Panc1 (cell line): Measurements from ENCODE around the gene ANO4. TPM values are rescaled to one million over a fixed set of nuclear protein-coding genes. Genes with fewer than 3 reads are reported as not detected.

ENCODE experiments used
- ATAC-seq: fragments of 200-7000 bp; cut with Tn5 transposase; 2 replicates; pipeline ENCODE4 v1.9.1; 2020; ENCODE audit warnings: mild to moderate bottlenecking, moderate library complexity
- BruUV-seq: library from RNA; stranded (reverse); fragments of 400-500 nt; replicated peaks from 2 replicates; lab custom pipeline; 2021; lab: Mats Ljungman, UMichigan
- CTCF ChIA-PET: fragments of 300-600 bp; sonication (Branson Sonifier 250); formaldehyde crosslinking; loops from one replicate; lab custom pipeline; 2022; ENCODE audit warnings: antibody characterized with exemption; lab: Charles Lee
- POLR2A ChIA-PET: fragments of 300-600 bp; sonication (Branson Sonifier 250); formaldehyde crosslinking; loops from one replicate; lab custom pipeline; 2022; ENCODE audit warnings: antibody characterized with exemption; lab: Charles Lee
- DNase-seq: peaks from one replicate; pipeline ENCODE4 v3.0.0-alpha.2; 2010; ENCODE audit warnings: low read depth, low spot score
- H3K27ac ChIP-seq: 2 replicates; pipeline ENCODE4 v1.5.1; 2011; ENCODE audit warnings: mild to moderate bottlenecking, low read length, inconsistent platforms
- H3K27me3 ChIP-seq: fragments of 200-500 bp; sonication (Bioruptor generic); 2 replicates; pipeline ENCODE4 v1.6.0; 2014; ENCODE audit warnings: low read length, inconsistent platforms; ENCODE audit not compliant: control insufficient read depth, insufficient read depth
- H3K36me3 ChIP-seq: fragments of 200-500 bp; sonication (Bioruptor generic); 2 replicates; pipeline ENCODE4 v1.5.1; 2014; ENCODE audit warnings: inconsistent platforms, mild to moderate bottlenecking, low read length, moderate library complexity; ENCODE audit not compliant: control insufficient read depth, insufficient read depth
- H3K4me1 ChIP-seq: 2 replicates; pipeline ENCODE4 v1.5.1; 2011; ENCODE audit warnings: inconsistent platforms, mild to moderate bottlenecking, low read length, moderate library complexity; ENCODE audit not compliant: control insufficient read depth, insufficient read depth
- H3K4me3 ChIP-seq, 2 experiments: 2 replicates each; pipeline ENCODE4 v1.5.1; 2011 to 2012; ENCODE audit warnings: low read depth in 2 of 2, low read length in 2 of 2, mild to moderate bottlenecking in 2 of 2, inconsistent platforms in 1 of 2, moderate library complexity in 1 of 2
- H3K9me3 ChIP-seq: fragments of 200-500 bp; sonication (Bioruptor generic); 2 replicates; pipeline ENCODE4 v1.5.1; 2014; ENCODE audit warnings: low read depth, mild to moderate bottlenecking, inconsistent platforms, low read length, moderate library complexity; ENCODE audit not compliant: control insufficient read depth, insufficient read depth
- POLR2AphosphoS5 ChIP-seq: IDR thresholded peaks from 2 replicates; pipeline ENCODE4 v1.6.1; 2012; ENCODE audit warnings: mild to moderate bottlenecking, low read depth, low read length, moderate library complexity
- SIN3A ChIP-seq: IDR thresholded peaks from 2 replicates; pipeline ENCODE4 v1.6.1; 2012; ENCODE audit warnings: low read depth, mild to moderate bottlenecking, low read length, moderate library complexity, borderline replicate concordance; ENCODE audit not compliant: insufficient read depth
- TCF7L2 ChIP-seq: IDR thresholded peaks from 2 replicates; pipeline ENCODE4 v1.6.1; 2011; ENCODE audit warnings: mild to moderate bottlenecking, low read depth, low read length, inconsistent platforms
- in situ Hi-C: cut with HindIII; loops from 2 replicates; pipeline ENCODE4 v1.10.0; 2016; ENCODE audit warnings: low sequenced_read_pairs, low pct_unique_long_range_greater_than_20kb
- intact Hi-C: fragments of 100-400 bp; cut with micrococcal nuclease; formaldehyde crosslinking; loops from one replicate; pipeline ENCODE4 v1.10.0; 2022; ENCODE audit not compliant: unreplicated experiment
- total RNA-seq: library from RNA; stranded (reverse); gene quantifications from one replicate; pipeline ENCODE4 v1.2.1, GENCODE V29; 2021; ENCODE audit not compliant: unreplicated experiment
- TF ChIP-seq, protein P1 (sequence below), 2 experiments: IDR thresholded peaks; 2 replicates each; pipeline ENCODE4 v1.6.1; 2011 to 2012; ENCODE audit warnings: low read depth in 2 of 2, control low read depth in 1 of 2, low read length in 1 of 2, mild to moderate bottlenecking in 1 of 2, moderate library complexity in 1 of 2; ENCODE audit not compliant: insufficient read depth in 1 of 2
- TF ChIP-seq, protein P2 (sequence below): fragments of 450-650 bp; IDR thresholded peaks from 2 replicates; pipeline ENCODE4 v1.5.1; 2017; ENCODE audit warnings: mild to moderate bottlenecking

ANO4 gene
- total RNA-seq, 1 experiment from 2014 or later: not detected

DNA sequence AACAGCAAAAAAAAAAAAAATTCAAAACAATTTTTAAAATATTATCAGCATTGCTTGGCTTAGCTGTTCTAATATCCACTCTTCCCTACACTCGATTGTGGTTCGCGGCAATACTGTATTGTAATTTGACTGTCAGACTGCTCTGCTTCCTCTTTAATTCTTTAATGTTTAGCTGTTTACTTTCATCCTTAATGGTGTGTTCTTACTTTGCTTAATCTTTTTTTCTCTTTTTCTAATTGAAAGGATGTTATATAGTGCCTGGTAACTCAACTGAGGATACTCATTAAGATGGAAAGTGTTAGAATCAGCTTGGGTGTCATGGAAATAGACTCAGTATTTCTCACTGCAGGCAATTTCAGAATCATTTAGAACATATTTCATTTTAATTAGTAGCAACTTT is 2.0 kb downstream of the ANO4 start:
- CTCF ChIA-PET: interaction anchor here (0.6 kb wide), 1 partner anchor 130 kb away, joined by 3 read pairs; no protein-coding TSS in a partner anchor
- ATAC-seq (no peak), DNase-seq (no peak)
- in situ Hi-C loops (no loop called here), intact Hi-C loops (no loop called here)
- POLR2A ChIA-PET: interaction anchor here (0.6 kb wide), 1 partner anchor 436 kb away, joined by 3 read pairs; no protein-coding TSS in a partner anchor
- Histone ChIP-seq H3K4me1 (no peaks in the 10 kb centered on the region; the same call in 1 of the 2 replicates), H3K36me3 (no peaks in the 10 kb centered on the region), H3K27me3 (peaks cover 22% of the 10 kb centered on the region), H3K9me3 (no peaks in the 10 kb centered on the region), H3K27ac (no peak overlapping the region), H3K4me3 (no peak overlapping the region)
- no TSS peak for BruUV-seq
- TF ChIP-seq, protein P1, sequence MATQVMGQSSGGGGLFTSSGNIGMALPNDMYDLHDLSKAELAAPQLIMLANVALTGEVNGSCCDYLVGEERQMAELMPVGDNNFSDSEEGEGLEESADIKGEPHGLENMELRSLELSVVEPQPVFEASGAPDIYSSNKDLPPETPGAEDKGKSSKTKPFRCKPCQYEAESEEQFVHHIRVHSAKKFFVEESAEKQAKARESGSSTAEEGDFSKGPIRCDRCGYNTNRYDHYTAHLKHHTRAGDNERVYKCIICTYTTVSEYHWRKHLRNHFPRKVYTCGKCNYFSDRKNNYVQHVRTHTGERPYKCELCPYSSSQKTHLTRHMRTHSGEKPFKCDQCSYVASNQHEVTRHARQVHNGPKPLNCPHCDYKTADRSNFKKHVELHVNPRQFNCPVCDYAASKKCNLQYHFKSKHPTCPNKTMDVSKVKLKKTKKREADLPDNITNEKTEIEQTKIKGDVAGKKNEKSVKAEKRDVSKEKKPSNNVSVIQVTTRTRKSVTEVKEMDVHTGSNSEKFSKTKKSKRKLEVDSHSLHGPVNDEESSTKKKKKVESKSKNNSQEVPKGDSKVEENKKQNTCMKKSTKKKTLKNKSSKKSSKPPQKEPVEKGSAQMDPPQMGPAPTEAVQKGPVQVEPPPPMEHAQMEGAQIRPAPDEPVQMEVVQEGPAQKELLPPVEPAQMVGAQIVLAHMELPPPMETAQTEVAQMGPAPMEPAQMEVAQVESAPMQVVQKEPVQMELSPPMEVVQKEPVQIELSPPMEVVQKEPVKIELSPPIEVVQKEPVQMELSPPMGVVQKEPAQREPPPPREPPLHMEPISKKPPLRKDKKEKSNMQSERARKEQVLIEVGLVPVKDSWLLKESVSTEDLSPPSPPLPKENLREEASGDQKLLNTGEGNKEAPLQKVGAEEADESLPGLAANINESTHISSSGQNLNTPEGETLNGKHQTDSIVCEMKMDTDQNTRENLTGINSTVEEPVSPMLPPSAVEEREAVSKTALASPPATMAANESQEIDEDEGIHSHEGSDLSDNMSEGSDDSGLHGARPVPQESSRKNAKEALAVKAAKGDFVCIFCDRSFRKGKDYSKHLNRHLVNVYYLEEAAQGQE (IDR thresholded peaks at IDR 0.05; ENCODE audit: insufficient read depth in 1 of 2, low read depth in 2 of 2, low read length in 1 of 2): no peak
- TF ChIP-seq TCF7L2 (no peak), SIN3A (no peak), POLR2AphosphoS5 (no peak)
- TF ChIP-seq, protein P2, sequence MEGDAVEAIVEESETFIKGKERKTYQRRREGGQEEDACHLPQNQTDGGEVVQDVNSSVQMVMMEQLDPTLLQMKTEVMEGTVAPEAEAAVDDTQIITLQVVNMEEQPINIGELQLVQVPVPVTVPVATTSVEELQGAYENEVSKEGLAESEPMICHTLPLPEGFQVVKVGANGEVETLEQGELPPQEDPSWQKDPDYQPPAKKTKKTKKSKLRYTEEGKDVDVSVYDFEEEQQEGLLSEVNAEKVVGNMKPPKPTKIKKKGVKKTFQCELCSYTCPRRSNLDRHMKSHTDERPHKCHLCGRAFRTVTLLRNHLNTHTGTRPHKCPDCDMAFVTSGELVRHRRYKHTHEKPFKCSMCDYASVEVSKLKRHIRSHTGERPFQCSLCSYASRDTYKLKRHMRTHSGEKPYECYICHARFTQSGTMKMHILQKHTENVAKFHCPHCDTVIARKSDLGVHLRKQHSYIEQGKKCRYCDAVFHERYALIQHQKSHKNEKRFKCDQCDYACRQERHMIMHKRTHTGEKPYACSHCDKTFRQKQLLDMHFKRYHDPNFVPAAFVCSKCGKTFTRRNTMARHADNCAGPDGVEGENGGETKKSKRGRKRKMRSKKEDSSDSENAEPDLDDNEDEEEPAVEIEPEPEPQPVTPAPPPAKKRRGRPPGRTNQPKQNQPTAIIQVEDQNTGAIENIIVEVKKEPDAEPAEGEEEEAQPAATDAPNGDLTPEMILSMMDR: no peak

DNA sequence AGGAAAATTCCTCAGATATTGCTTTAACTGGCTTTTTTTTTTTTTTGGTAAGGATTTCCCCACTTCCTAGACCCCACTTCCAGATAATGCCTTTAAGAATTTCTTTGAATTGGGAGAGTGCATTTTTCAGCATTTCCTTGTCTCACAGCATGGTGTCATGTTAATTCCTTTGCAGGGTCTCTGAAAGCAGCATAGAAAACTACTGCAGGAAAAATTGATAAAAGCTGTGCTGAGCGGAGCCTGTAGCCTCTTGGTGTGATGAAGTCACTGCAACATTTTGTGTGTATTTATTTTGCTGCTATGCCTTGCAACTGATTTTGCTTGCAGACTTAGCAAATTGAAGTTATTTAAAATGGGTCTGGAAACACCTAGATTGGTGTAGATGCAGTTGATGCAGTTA is 2.7 kb downstream of the ANO4 start:
- ATAC-seq (no peak), DNase-seq (no peak)
- Histone ChIP-seq H3K27me3 (peaks cover 22% of the 10 kb centered on the region), H3K36me3 (no peaks in the 10 kb centered on the region), H3K9me3 (no peaks in the 10 kb centered on the region), H3K4me1 (no peaks in the 10 kb centered on the region; the same call in 1 of the 2 replicates), H3K27ac (no peak overlapping the region), H3K4me3 (no peak overlapping the region)
- BruUV-seq: no TSS peak
- CTCF ChIA-PET: interaction anchor here (0.6 kb wide), 1 partner anchor 129 kb away, joined by 3 read pairs; no protein-coding TSS in a partner anchor
- POLR2A ChIA-PET: no interaction called here
- in situ Hi-C loops: no loop called here
- TF ChIP-seq, protein P1 (IDR thresholded peaks at IDR 0.05; ENCODE audit: insufficient read depth in 1 of 2, low read depth in 2 of 2, low read length in 1 of 2): no peak
- no peak for TF ChIP-seq SIN3A
- no peak for TF ChIP-seq TCF7L2
- TF ChIP-seq POLR2AphosphoS5: no peak
- TF ChIP-seq, protein P2: no peak
- intact Hi-C loops: no loop called here
